ENCODE measurements around the gene DGCR8.
A peak's percentile ranks its signal among the peaks of the same experiment; 100 is the strongest.

The DGCR8 gene

DNA sequence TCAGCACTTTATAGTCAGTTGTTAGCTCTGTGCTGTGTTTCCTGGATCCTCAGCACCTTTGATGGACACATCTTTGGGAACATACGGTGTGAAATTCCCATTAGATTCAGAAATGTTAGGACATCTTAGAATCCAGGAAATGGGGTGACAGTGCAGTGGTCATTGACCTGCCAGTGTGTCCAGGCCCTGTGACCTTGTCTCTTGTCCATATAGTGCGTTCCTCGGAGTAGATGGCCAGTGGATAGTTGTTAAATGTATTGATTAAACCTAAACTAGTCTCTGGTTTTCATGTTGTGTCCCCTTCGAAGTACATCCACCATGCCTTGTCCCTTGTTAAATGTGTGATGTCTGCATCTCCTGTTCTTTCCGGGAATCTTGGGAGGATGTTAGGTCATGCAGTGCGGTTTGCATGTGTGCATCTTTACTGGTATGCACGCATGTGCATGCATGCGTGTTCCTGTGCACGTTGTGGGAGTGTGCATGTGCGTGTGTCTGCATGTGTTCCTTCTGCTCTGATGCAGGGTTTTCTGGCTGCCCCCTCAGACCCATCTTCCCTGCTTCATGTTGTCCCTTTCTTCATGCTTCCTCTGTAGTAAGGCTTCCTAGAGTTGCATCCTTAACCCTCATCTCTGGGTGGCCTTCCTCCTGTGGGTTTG, 4.0 kb downstream of the DGCR8 start:
- no peak overlapping the region for H3K4me3 ChIP-seq (ENCODE audit: low read depth, low read length)

DNA sequence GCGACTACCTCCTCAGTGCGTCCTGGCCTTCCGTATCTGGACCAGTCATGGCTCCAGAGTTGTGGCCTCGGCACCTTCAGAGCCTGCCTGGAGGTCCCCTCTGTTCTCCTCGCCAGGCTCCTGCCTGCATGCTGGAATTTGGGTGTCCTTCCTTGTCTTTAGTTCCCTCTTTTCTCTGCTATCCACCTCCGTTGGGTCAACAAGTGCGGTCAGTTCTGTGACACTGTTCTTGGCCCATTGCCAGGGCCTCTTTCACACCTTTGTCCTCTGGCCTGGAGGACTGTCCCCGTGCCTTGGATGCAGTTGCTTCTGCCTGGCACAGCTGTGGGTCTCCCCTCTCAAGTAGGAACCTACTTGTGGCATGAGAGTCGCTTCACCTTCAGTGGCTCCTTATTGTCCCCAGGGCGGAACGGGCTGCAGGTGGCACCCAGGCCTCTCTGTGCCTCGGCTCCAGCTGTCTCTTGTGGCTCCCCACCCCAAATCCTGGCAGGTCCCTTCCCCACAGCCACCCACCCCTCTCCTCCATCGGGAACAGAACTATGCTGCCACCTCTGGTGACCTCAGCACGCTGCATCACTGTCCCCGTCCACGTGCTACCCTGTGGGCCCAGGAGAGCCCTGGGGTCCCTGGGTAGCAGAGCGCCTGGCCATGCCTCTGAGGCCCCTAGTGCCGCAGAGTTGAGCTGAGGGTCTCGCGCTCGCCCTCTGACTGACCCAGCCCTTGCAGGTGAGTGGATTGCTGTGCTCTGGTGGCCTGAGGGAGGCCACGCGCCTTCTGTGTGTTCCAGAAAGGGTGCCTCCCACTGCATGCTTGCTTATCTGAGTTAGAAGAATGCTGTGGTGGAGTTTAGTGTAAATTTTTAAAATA, 4.7 kb downstream of the DGCR8 start:
- no peak overlapping the region for H3K4me3 ChIP-seq (ENCODE audit: low read depth, low read length)
- peak; percentile 32 for TF ChIP-seq CTCF (IDR thresholded peaks at IDR 0.05; ENCODE audit: low read depth, low read length)

More for the DNA sequence above, 4.0 kb downstream of the DGCR8 start:
- TF ChIP-seq CTCF (IDR thresholded peaks at IDR 0.05; ENCODE audit: low read depth, low read length) = no peak

DNA sequence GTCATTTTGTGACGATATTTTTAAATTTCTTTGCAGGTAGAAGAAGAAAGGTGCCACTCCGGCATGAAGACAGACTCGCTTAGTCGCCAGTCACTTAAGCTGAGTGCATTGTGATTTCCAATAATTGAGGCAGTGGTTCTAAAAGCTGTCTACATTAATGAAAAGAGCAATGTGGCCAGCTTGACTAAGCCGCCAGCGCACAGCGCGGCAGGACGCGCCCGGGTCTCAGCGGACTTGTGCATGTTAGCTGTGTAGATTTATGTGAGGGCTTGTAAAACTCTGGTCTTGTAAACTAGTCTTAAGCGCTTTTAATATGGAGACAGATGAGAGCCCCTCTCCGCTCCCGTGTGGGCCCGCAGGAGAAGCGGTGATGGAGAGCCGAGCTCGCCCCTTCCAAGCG, 5.6 kb downstream of the DGCR8 start:
- no peak overlapping the region for H3K4me3 ChIP-seq (ENCODE audit: low read depth, low read length)
- TF ChIP-seq CTCF (IDR thresholded peaks at IDR 0.05; ENCODE audit: low read depth, low read length) = no peak

GRCh38 chr22:20086101-20086599, 6.1 kb downstream of the DGCR8 start:
- H3K4me3 ChIP-seq (ENCODE audit: low read depth, low read length) = no peak overlapping the region
- no peak for TF ChIP-seq CTCF (IDR thresholded peaks at IDR 0.05; ENCODE audit: low read depth, low read length)

- no peak overlapping the region for H3K4me3 ChIP-seq (ENCODE audit: low read depth, low read length)
- no peak for TF ChIP-seq CTCF (IDR thresholded peaks at IDR 0.05; ENCODE audit: low read depth, low read length)
Observed at GRCh38 chr22:20086763-20087162, 6.7 kb downstream of the DGCR8 start.

GRCh38 chr22:20087319-20088262, 7.5 kb downstream of the DGCR8 start:
- H3K4me3 ChIP-seq (ENCODE audit: low read depth, low read length) = no peak overlapping the region
- no peak for TF ChIP-seq CTCF (IDR thresholded peaks at IDR 0.05; ENCODE audit: low read depth, low read length)

All from WI38 (cell line).